Naive B cell (primary cell): ENCODE data around the gene C12orf43. TPM values are rescaled to one million over a fixed set of nuclear protein-coding genes. Genes with fewer than 3 reads are reported as not detected.
"Not testable (repeated sequence)": the region's sequence is repeated elsewhere in the genome, so short reads cannot be mapped to it uniquely, and the experiment has no call there.

ENCODE experiments used
- ATAC-seq, 2 donors: fragments of 150-1000 bp; cut with Tn5 transposase; 2 replicates each; pipeline ENCODE4 v1.10.0; 2021; ENCODE audit warnings: low read depth in 2 of 2, mild to moderate bottlenecking in 2 of 2, moderate library complexity in 2 of 2
- DNase-seq: peaks from one replicate; pipeline ENCODE4 v3.0.0; 2022
- H3K27ac Mint-ChIP-seq, 6 donors: one replicate each; pipeline ENCODE4 v1.8.0; 2020 to 2022; ENCODE audit warnings: mild to moderate bottlenecking in 6 of 6, mixed read lengths in 6 of 6, moderate library complexity in 5 of 6, inconsistent platforms in 2 of 6
- H3K27me3 Mint-ChIP-seq, 3 donors: one replicate each; pipeline ENCODE4 v1.8.0; 2021 to 2022; ENCODE audit warnings: mixed read lengths in 3 of 3, mild to moderate bottlenecking in 1 of 3
- H3K36me3 Mint-ChIP-seq, 2 donors: one replicate each; pipeline ENCODE4 v1.8.0; 2020 to 2022; ENCODE audit warnings: mixed read lengths in 2 of 2, inconsistent platforms in 1 of 2, mild to moderate bottlenecking in 1 of 2
- H3K4me1 Mint-ChIP-seq, 3 donors: one replicate each; pipeline ENCODE4 v1.8.0; 2020 to 2022; ENCODE audit warnings: mixed read lengths in 3 of 3, inconsistent platforms in 1 of 3, mild to moderate bottlenecking in 1 of 3, moderate library complexity in 1 of 3
- H3K4me3 Mint-ChIP-seq, 8 donors: one replicate each; pipeline ENCODE4 v1.8.0; 2020 to 2022; ENCODE audit warnings: mild to moderate bottlenecking in 8 of 8, mixed read lengths in 8 of 8, moderate library complexity in 8 of 8, inconsistent platforms in 2 of 8
- H3K9me3 Mint-ChIP-seq, 7 donors: one replicate each; pipeline ENCODE4 v1.8.0; 2020 to 2022; ENCODE audit warnings: mixed read lengths in 7 of 7, mild to moderate bottlenecking in 5 of 7, inconsistent platforms in 2 of 7, moderate library complexity in 1 of 7
- polyA plus RNA-seq, 6 donors: library from polyadenylated mRNA; unstranded; fragments of 300-500 nt; fragmentation: Illumina TruSeq; gene quantifications; one replicate each; pipeline ENCODE4 v1.2.3, GENCODE V29; 2021; ENCODE audit warnings: low read depth in 6 of 6

The C12orf43 gene
- 10 to 100 TPM; 15.0 to 19.7 (median 18.7) TPM for polyA plus RNA-seq

- Mint-ChIP-seq H3K9me3 (no peaks in the 10 kb centered on the region), H3K4me1 (peaks cover 16 to 21% (median 18%) of the 10 kb centered on the region in 3 donors), H3K4me3 (peak within 1 kb of the TSS; percentile 92 to 99 (median 97)), H3K36me3 (peaks cover 10 to 15% of the 10 kb centered on the region in 2 donors), H3K27ac (peak within 1 kb of the TSS; percentile 90 to 98 (median 96)), H3K27me3 (no peaks in the 10 kb centered on the region)
- ATAC-seq (peak; percentile 99), DNase-seq (peak; percentile 83)
Observed at GRCh38 chr12:121015825-121016766, at the start of gene C12orf43. Gene C12orf43, minus strand, starts transcription at chr12:121016487. Its CDS starts 13 bp downstream, at chr12:121016474.

- Mint-ChIP-seq H3K27ac (peak overlapping the region in 2 of 6 donors; percentile 34 to 74), H3K4me1 (peaks cover 0 to 4% (median 2%) of the 10 kb centered on the region in 3 donors), H3K4me3 (no peak overlapping the region), H3K9me3 (peaks cover 0 to 2% (median 0%) of the 10 kb centered on the region in 7 donors), H3K36me3 (no peaks in the 10 kb centered on the region), H3K27me3 (no peaks in the 10 kb centered on the region)
- ATAC-seq: no peak
- DNase-seq: no peak
Observed at GRCh38 chr12:121065345-121065744, 49.1 kb upstream of the C12orf43 start.

GRCh38 chr12:121064586-121064985, 48.3 kb upstream of the C12orf43 start:
- H3K9me3 Mint-ChIP-seq, ATAC-seq, DNase-seq, H3K27me3 Mint-ChIP-seq, H3K36me3 Mint-ChIP-seq, H3K4me3 Mint-ChIP-seq: not testable (repeated sequence)
- Mint-ChIP-seq H3K4me1 (peaks cover 4 to 12% (median 9%) of the 10 kb centered on the region in 3 donors), H3K27ac (peak overlapping the region in 1 of 6 donors; percentile 5)

- ATAC-seq (no peak), DNase-seq (no peak)
- peaks cover 0 to 2% (median 0%) of the 10 kb centered on the region in 3 donors for H3K27me3 Mint-ChIP-seq
- H3K4me3 Mint-ChIP-seq: no peak overlapping the region
- no peaks in the 10 kb centered on the region for H3K9me3 Mint-ChIP-seq
- no peak overlapping the region for H3K27ac Mint-ChIP-seq
- H3K36me3 Mint-ChIP-seq: no peaks in the 10 kb centered on the region
- peaks cover 7 to 13% (median 9%) of the 10 kb centered on the region in 3 donors for H3K4me1 Mint-ChIP-seq
Observed at GRCh38 chr12:121064116-121064515, 47.8 kb upstream of the C12orf43 start.

- no peak for DNase-seq
- Mint-ChIP-seq H3K36me3 (no peaks in the 10 kb centered on the region), H3K27ac (no peak overlapping the region), H3K9me3 (no peaks in the 10 kb centered on the region), H3K4me1 (peaks cover 7 to 13% (median 9%) of the 10 kb centered on the region in 3 donors), H3K27me3 (peaks cover 0 to 4% (median 0%) of the 10 kb centered on the region in 3 donors), H3K4me3 (no peak overlapping the region)
- no peak for ATAC-seq
Observed at GRCh38 chr12:121062391-121063045, 46.2 kb upstream of the C12orf43 start.

- no peaks in the 10 kb centered on the region for H3K36me3 Mint-ChIP-seq
- peaks cover 0 to 4% (median 0%) of the 10 kb centered on the region in 3 donors for H3K27me3 Mint-ChIP-seq
- H3K4me1 Mint-ChIP-seq: peaks cover 7 to 13% (median 9%) of the 10 kb centered on the region in 3 donors
- H3K9me3 Mint-ChIP-seq: no peaks in the 10 kb centered on the region
- ATAC-seq: no peak
- no peak overlapping the region for H3K4me3 Mint-ChIP-seq
- no peak for DNase-seq
- no peak overlapping the region for H3K27ac Mint-ChIP-seq
Observed at GRCh38 chr12:121061831-121062230, 45.5 kb upstream of the C12orf43 start.

GRCh38 chr12:121060149-121061001, 44.1 kb upstream of the C12orf43 start:
- peak overlapping the region; percentile 74 to 92 (median 86) for H3K4me3 Mint-ChIP-seq
- peak overlapping the region; percentile 27 to 96 (median 74) for H3K27ac Mint-ChIP-seq
- H3K27me3 Mint-ChIP-seq: peaks cover 0 to 4% (median 0%) of the 10 kb centered on the region in 3 donors
- peaks cover 7 to 13% (median 9%) of the 10 kb centered on the region in 3 donors for H3K4me1 Mint-ChIP-seq
- H3K9me3 Mint-ChIP-seq: no peaks in the 10 kb centered on the region
- DNase-seq (peak; percentile 39), ATAC-seq (peak; percentile 97 to 99)
- no peaks in the 10 kb centered on the region for H3K36me3 Mint-ChIP-seq

GRCh38 chr12:121059031-121059898, 43.0 kb upstream of the C12orf43 start:
- Mint-ChIP-seq H3K36me3 (no peaks in the 10 kb centered on the region), H3K27me3 (peaks cover 0 to 4% (median 0%) of the 10 kb centered on the region in 3 donors), H3K27ac (peak overlapping the region in 2 of 6 donors; percentile 90 to 96), H3K4me1 (peaks cover 7 to 13% (median 9%) of the 10 kb centered on the region in 3 donors), H3K9me3 (no peaks in the 10 kb centered on the region), H3K4me3 (peak overlapping the region; percentile 20 to 91 (median 80))
- DNase-seq (no peak), ATAC-seq (no peak)

GRCh38 chr12:121057794-121058193, 41.5 kb upstream of the C12orf43 start:
- Mint-ChIP-seq H3K4me1 (peaks cover 7 to 13% (median 9%) of the 10 kb centered on the region in 3 donors), H3K27ac (peak overlapping the region in 1 of 6 donors; percentile 16), H3K9me3 (no peaks in the 10 kb centered on the region), H3K36me3 (no peaks in the 10 kb centered on the region), H3K27me3 (peaks cover 0 to 10% (median under 1%) of the 10 kb centered on the region in 3 donors), H3K4me3 (no peak overlapping the region)
- no peak for DNase-seq
- ATAC-seq: no peak

GRCh38 chr12:121053706-121054105, 37.4 kb upstream of the C12orf43 start:
- H3K36me3 Mint-ChIP-seq: no peaks in the 10 kb centered on the region
- H3K4me3 Mint-ChIP-seq: no peak overlapping the region
- H3K27me3 Mint-ChIP-seq: peaks cover 21 to 29% (median 25%) of the 10 kb centered on the region in 3 donors
- ATAC-seq (no peak), DNase-seq (no peak)
- peaks cover 0 to 3% (median 0%) of the 10 kb centered on the region in 7 donors for H3K9me3 Mint-ChIP-seq
- no peak overlapping the region for H3K27ac Mint-ChIP-seq
- no peaks in the 10 kb centered on the region for H3K4me1 Mint-ChIP-seq

GRCh38 chr12:121050725-121051124, 34.4 kb upstream of the C12orf43 start:
- Mint-ChIP-seq H3K27ac (no peak overlapping the region), H3K36me3 (no peaks in the 10 kb centered on the region), H3K27me3 (peaks cover 21 to 34% (median 34%) of the 10 kb centered on the region in 3 donors), H3K4me1 (no peaks in the 10 kb centered on the region), H3K4me3 (no peak overlapping the region), H3K9me3 (peaks cover 0 to 3% (median 0%) of the 10 kb centered on the region in 7 donors)
- ATAC-seq: no peak
- no peak for DNase-seq

- Mint-ChIP-seq H3K9me3 (peaks cover 0 to 3% (median 0%) of the 10 kb centered on the region in 7 donors), H3K4me1 (no peaks in the 10 kb centered on the region), H3K4me3 (no peak overlapping the region), H3K27me3 (peaks cover 35 to 56% (median 46%) of the 10 kb centered on the region in 3 donors), H3K27ac (no peak overlapping the region), H3K36me3 (no peaks in the 10 kb centered on the region)
- DNase-seq: no peak
- ATAC-seq: no peak
Observed at GRCh38 chr12:121048442-121048841, 32.2 kb upstream of the C12orf43 start.
